ENCODE results near the gene PRDM16. TPM values are rescaled to one million over a fixed set of nuclear protein-coding genes. Genes with fewer than 3 reads are reported as not detected.

Gene PRDM16
- total and polyA plus RNA-seq, 2 of the 8 experiments (the other 6 are each of a cell fraction or from before 2014, with no cell fraction given): 0.39 to 0.43 TPM

GRCh38 chr1:3474016-3474415, 405.0 kb downstream of the PRDM16 start:
- ChIA-PET CTCF (ENCODE audit: partially characterized antibody) (interaction anchor here (0.8 to 3.1 kb wide), 5 partner anchors 8 to 1057 kb away, joined by 3 to 25 read pairs (median 5); no protein-coding TSS in a partner anchor), POLR2A (ENCODE audit: partially characterized antibody) (interaction anchor here (3.7 kb wide), 1 partner anchor 20 kb away, joined by 26 read pairs; the partner anchor contains the start of gene ARHGEF16)
- Histone ChIP-seq H3K9ac (replicated peaks in 1 of 4; ENCODE audit: extremely low read depth in 1 of 4, low read depth in 3 of 4, low read length in 3 of 4) (no peak overlapping the region), H3K4me3 (ENCODE audit: extremely low read depth in 1 of 4, insufficient read depth in 2 of 4, low read depth in 3 of 4, low read length in 4 of 4) (no peak overlapping the region), H3K27ac (ENCODE audit: low read depth, low read length) (no peak overlapping the region), H2AK5ac (ENCODE audit: low read depth, low read length) (no peak overlapping the region; the same call in 1 of the 2 replicates), H4K5ac (ENCODE audit: insufficient read length, low read depth, low read length) (no peak overlapping the region), H3K27me3 (replicated peaks in 1 of 4; ENCODE audit: control insufficient read depth in 3 of 4, extremely low read depth in 1 of 4, insufficient read depth in 3 of 4, low read length in 3 of 4) (no peaks in the 10 kb centered on the region), H3K4me1 (replicated peaks in 1 of 4; ENCODE audit: control insufficient read depth in 3 of 4, insufficient read depth in 4 of 4, low read length in 3 of 4) (peaks cover 0 to 22% (median 16%) of the 10 kb centered on the region in 4 experiments; a peak in 6 of 7 replicates), H2BK12ac (ENCODE audit: low read depth, low read length) (no peak overlapping the region), H2BK15ac (ENCODE audit: low read length) (no peak overlapping the region), H3K14ac (ENCODE audit: insufficient read length) (no peak overlapping the region), H3K36me3 (ENCODE audit: control insufficient read depth in 2 of 4, insufficient read depth in 4 of 4, low read length in 3 of 4) (peaks cover 0 to 20% (median 7%) of the 10 kb centered on the region in 4 experiments; a peak in 5 of 8 replicates), H3K56ac (replicated peaks; ENCODE audit: insufficient read length, low read depth, low read length) (no peak overlapping the region), H4K8ac (ENCODE audit: extremely low read depth, insufficient read depth, low read length) (no peak overlapping the region), H2BK5ac (ENCODE audit: low read depth, low read length) (peak overlapping the region; percentile 16; the same call in 1 of the 2 replicates), H2BK120ac (replicated peaks; ENCODE audit: low read depth, low read length) (no peak overlapping the region), H3K18ac (ENCODE audit: extremely low read depth, low read length) (no peak overlapping the region), H3K23ac (ENCODE audit: insufficient read length) (no peak overlapping the region), H2BK20ac (ENCODE audit: low read length) (no peak overlapping the region), H3K9me3 (ENCODE audit: insufficient read depth in 2 of 2, low read depth in 1 of 2, low read length in 1 of 2) (no peaks in the 10 kb centered on the region), H4K91ac (replicated peaks; ENCODE audit: insufficient read length, low read length) (no peak overlapping the region), H4K20me1 (replicated peaks in 1 of 2; ENCODE audit: control insufficient read depth in 1 of 2, insufficient read depth in 2 of 2, low read length in 2 of 2) (peaks cover 2 to 13% of the 10 kb centered on the region in 2 experiments), H3K79me1 (ENCODE audit: low read depth, low read length) (no peaks in the 10 kb centered on the region; the same call in 1 of the 2 replicates), H3K4ac (replicated peaks; ENCODE audit: insufficient read length, low read depth, low read length) (peak overlapping the region; percentile 76), H3K79me2 (ENCODE audit: control insufficient read depth in 1 of 2, insufficient read depth in 2 of 2, low read length in 2 of 2) (no peaks in the 10 kb centered on the region), H2AFZ (ENCODE audit: low read length) (no peak overlapping the region), H3K23me2 (ENCODE audit: low read depth, low read length) (peaks cover 5% of the 10 kb centered on the region; the same call in 1 of the 2 replicates), H3K4me2 (ENCODE audit: insufficient read depth in 1 of 2, low read depth in 2 of 2, low read length in 2 of 2) (no peak overlapping the region)
- 88% methylated on average over 8 of the region's 8 CpGs; no CpG with 5 or more reads in 1 of the 2 experiments for WGBS, 2 experiments (ENCODE audit: extremely low coverage in 1 of 2, insufficient coverage in 1 of 2, insufficient read length in 1 of 2, insufficient replicate concordance in 2 of 2, low coverage in 1 of 2, low lambda C conversion rate in 2 of 2, missing lambda C conversion rate in 1 of 2)
- no peak for DNase-seq (ENCODE audit: low read depth in 1 of 2, low spot score in 2 of 2)
- no peak for FAIRE-seq
- TF ChIP-seq BCL11A (IDR thresholded peaks at IDR 0.05; ENCODE audit: low read depth in 2 of 2, low read length in 2 of 2) (no peak), POU5F1 (IDR thresholded peaks at IDR 0.05; ENCODE audit: low read depth, low read length) (no peak), TBP (IDR thresholded peaks at IDR 0.05; ENCODE audit: low read depth, low read length) (no peak), SRF (IDR thresholded peaks at IDR 0.05; ENCODE audit: low read depth, low read length) (no peak), YY1 (IDR thresholded peaks at IDR 0.05; ENCODE audit: low read depth, low read length) (no peak), SP2 (IDR thresholded peaks at IDR 0.05; ENCODE audit: low read length) (no peak), KDM4A (IDR thresholded peaks at IDR 0.05; ENCODE audit: low read depth, low read length, severe bottlenecking) (no peak), RNF2 (IDR thresholded peaks at IDR 0.05; ENCODE audit: borderline replicate concordance, low read depth, low read length, missing control alignments, poor library complexity, severe bottlenecking) (no peak), NANOG (IDR thresholded peaks at IDR 0.05; ENCODE audit: insufficient read depth, low read depth, low read length, poor library complexity, severe bottlenecking) (no peak), RAD21 (IDR thresholded peaks at IDR 0.05 in 1 of 2, conservative IDR thresholded peaks at IDR 0.05 in 1 of 2; ENCODE audit: low read depth in 2 of 2, low read length in 2 of 2) (no peak), BRCA1 (IDR thresholded peaks at IDR 0.05; ENCODE audit: low read depth, low read length) (no peak), ATF3 (IDR thresholded peaks at IDR 0.05; ENCODE audit: insufficient read depth, low read depth, low read length) (no peak)

Data from H1 (cell line).